Liver (tissue), 9 donors: Measurements from ENCODE around the gene RETN. TPM values are rescaled to one million over a fixed set of nuclear protein-coding genes. Genes with fewer than 3 reads are reported as not detected.

Source experiments
- DNase-seq: peaks from one replicate; pipeline ENCODE4 v3.0.0-alpha.2; 2017; ENCODE audit warnings: low spot score
- H3K27ac ChIP-seq, 2 donors: one replicate each; pipeline ENCODE4 v1.7.0; 2013; ENCODE audit warnings: inconsistent platforms in 2 of 2, low read length in 2 of 2, control low read depth in 1 of 2, low read depth in 1 of 2, mild to moderate bottlenecking in 1 of 2
- H3K27me3 ChIP-seq, 4 donors: one replicate each; pipeline versions ENCODE4 v1.6.1 to v1.7.0; 2013; ENCODE audit warnings: low read length in 3 of 4, inconsistent platforms in 1 of 4, mild to moderate bottlenecking in 1 of 4, moderate library complexity in 1 of 4; ENCODE audit not compliant: control insufficient read depth in 4 of 4, insufficient read depth in 4 of 4
- H3K36me3 ChIP-seq, 4 donors: one replicate each; pipeline versions ENCODE4 v1.6.1 to v1.7.0; 2013; ENCODE audit warnings: low read length in 3 of 4, mild to moderate bottlenecking in 3 of 4, low read depth in 1 of 4, moderate library complexity in 1 of 4; ENCODE audit not compliant: control insufficient read depth in 4 of 4, insufficient read depth in 3 of 4
- H3K4me1 ChIP-seq, 4 donors: one replicate each; pipeline versions ENCODE4 v1.6.1 to v1.7.0; 2013; ENCODE audit warnings: low read length in 3 of 4, mild to moderate bottlenecking in 3 of 4, moderate library complexity in 1 of 4; ENCODE audit not compliant: control insufficient read depth in 4 of 4, insufficient read depth in 4 of 4
- H3K4me3 ChIP-seq, 3 donors: one replicate each; pipeline versions ENCODE4 v1.6.1 to v1.7.0; 2013; ENCODE audit warnings: low read length in 3 of 3, control low read depth in 1 of 3, low read depth in 1 of 3, mild to moderate bottlenecking in 1 of 3
- H3K9ac ChIP-seq, 2 donors: one replicate each; pipeline ENCODE4 v1.7.0; 2013; ENCODE audit warnings: low read length in 2 of 2, mild to moderate bottlenecking in 2 of 2, moderate library complexity in 2 of 2, control low read depth in 1 of 2, low read depth in 1 of 2
- H3K9me3 ChIP-seq, 4 donors: one replicate each; pipeline versions ENCODE4 v1.6.1 to v1.7.0; 2013; ENCODE audit warnings: low read length in 3 of 4; ENCODE audit not compliant: control insufficient read depth in 4 of 4
- ATF3 ChIP-seq: IDR thresholded peaks from 2 replicates; pipeline ENCODE4 v1.6.1; 2016; ENCODE audit warnings: antibody characterized with exemption
- CTCF ChIP-seq: fragments of 150-350 bp; IDR thresholded peaks from 2 replicates; pipeline ENCODE4 v1.5.1; 2017; ENCODE audit warnings: improper control_type of control experiment, low read depth, low read length; ENCODE audit not compliant: missing input control
- EGR1 ChIP-seq, 2 donors: IDR thresholded peaks; 2 replicates each; pipeline ENCODE4 v1.6.1; 2016 to 2018; ENCODE audit warnings: antibody characterized with exemption in 2 of 2, low read depth in 2 of 2
- FOXA1 ChIP-seq: IDR thresholded peaks from 2 replicates; pipeline ENCODE4 v1.6.1; 2016; ENCODE audit warnings: antibody characterized with exemption
- FOXA2 ChIP-seq: IDR thresholded peaks from 2 replicates; pipeline ENCODE4 v1.6.1; 2016; ENCODE audit warnings: antibody characterized with exemption
- GABPA ChIP-seq, 2 donors: IDR thresholded peaks in 1 of 2; conservative IDR thresholded peaks in 1 of 2; 2 replicates each; pipeline ENCODE4 v1.6.1; 2016; ENCODE audit warnings: antibody characterized with exemption in 2 of 2, mild to moderate bottlenecking in 1 of 2, moderate library complexity in 1 of 2
- HNF4A ChIP-seq, 2 donors: conservative IDR thresholded peaks; 2 replicates each; pipeline ENCODE4 v1.6.1; 2016; ENCODE audit warnings: antibody characterized with exemption in 2 of 2, mild to moderate bottlenecking in 2 of 2
- HNF4G ChIP-seq: IDR thresholded peaks from 2 replicates; pipeline ENCODE4 v1.6.1; 2016; ENCODE audit warnings: antibody characterized with exemption
- JUND ChIP-seq, 2 donors: IDR thresholded peaks; 2 replicates each; pipeline ENCODE4 v1.6.1; 2016; ENCODE audit warnings: antibody characterized with exemption in 2 of 2
- NR2F2 ChIP-seq: IDR thresholded peaks from 2 replicates; pipeline ENCODE4 v1.6.1; 2016; ENCODE audit warnings: antibody characterized with exemption
- RAD21 ChIP-seq, 2 donors: IDR thresholded peaks; 2 replicates each; pipeline ENCODE4 v1.6.1; 2016; ENCODE audit warnings: antibody characterized with exemption in 2 of 2, mild to moderate bottlenecking in 2 of 2
- REST ChIP-seq: IDR thresholded peaks from 2 replicates; pipeline ENCODE4 v1.6.1; 2016; ENCODE audit warnings: antibody characterized with exemption, mild to moderate bottlenecking
- RXRA ChIP-seq, 2 donors: IDR thresholded peaks; 2 replicates each; pipeline ENCODE4 v1.6.1; 2017 to 2018; ENCODE audit warnings: antibody characterized with exemption in 2 of 2, mild to moderate bottlenecking in 1 of 2
- SP1 ChIP-seq: IDR thresholded peaks from 2 replicates; pipeline ENCODE4 v1.6.1; 2018; ENCODE audit warnings: antibody characterized with exemption, mild to moderate bottlenecking
- TAF1 ChIP-seq: conservative IDR thresholded peaks from 2 replicates; pipeline ENCODE4 v1.6.1; 2016; ENCODE audit warnings: antibody characterized with exemption, mild to moderate bottlenecking
- YY1 ChIP-seq: IDR thresholded peaks from 2 replicates; pipeline ENCODE4 v1.6.1; 2016; ENCODE audit warnings: antibody characterized with exemption, mild to moderate bottlenecking
- WGBS: extraction: QIAGEN DNeasy Blood & Tissue Kit; methylation state at CpG from one replicate; pipeline ENCODE4 v1.1.7; 2013; 5-methylcytosine and 5-hydroxymethylcytosine counted together
- polyA plus RNA-seq, 2 donors: library from polyadenylated mRNA; stranded (reverse) in 1 of 2; unstranded in 1 of 2; fragments of 200-250 nt in 1 of 2; fragments of >200 nt in 1 of 2; fragmentation: Nextera tagmentation in 1 of 2; extraction: Ambion mirVana in 1 of 2; gene quantifications; one replicate each; pipeline versions ENCODE4 v1.2.1 to v1.2.3, GENCODE V29; 2013 to 2015
- total RNA-seq, 2 donors: library from RNA; depleted of rRNA; stranded (reverse); fragments of >200 nt; gene quantifications; one replicate each; pipeline ENCODE4 v1.2.3, GENCODE V29; 2014
- TF ChIP-seq, protein P1 (sequence below): IDR thresholded peaks from 2 replicates; pipeline ENCODE4 v1.6.1; 2016; ENCODE audit warnings: antibody characterized with exemption
- TF ChIP-seq, protein P2 (sequence below): IDR thresholded peaks from 2 replicates; pipeline ENCODE4 v1.6.1; 2016; ENCODE audit warnings: antibody characterized with exemption
- donor health status: healthy.
- donor health status: healthy.
- donor health status: healthy.
- donor health status: healthy.
- donor health status: healthy.

Gene RETN, protein sequence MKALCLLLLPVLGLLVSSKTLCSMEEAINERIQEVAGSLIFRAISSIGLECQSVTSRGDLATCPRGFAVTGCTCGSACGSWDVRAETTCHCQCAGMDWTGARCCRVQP
- 10 to 100 TPM in 1 of 2 donors, not detected in 1; 11.5 TPM for total RNA-seq
- 1 to 10 TPM in 1 of 2 donors, not detected in 1; 1.9 TPM for polyA plus RNA-seq

DNA sequence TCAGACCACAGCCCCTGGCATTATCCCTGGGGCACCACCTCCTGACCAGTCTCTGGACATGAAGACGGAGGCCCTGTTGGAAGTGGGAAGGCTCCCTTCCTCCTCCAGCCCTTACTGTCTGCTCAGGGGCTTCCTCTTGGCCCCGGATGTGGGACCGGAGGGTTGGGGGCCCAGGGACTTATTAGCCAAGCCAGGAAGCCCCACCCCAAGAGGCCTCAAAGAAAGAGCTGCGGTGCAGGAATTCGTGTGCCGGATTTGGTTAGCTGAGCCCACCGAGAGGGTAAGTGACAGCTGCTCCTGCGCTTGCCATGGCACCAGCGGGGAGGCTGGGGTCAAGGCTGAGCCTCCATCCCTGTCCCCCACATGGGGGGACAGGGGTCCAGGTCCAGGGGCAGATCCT is at the start of gene RETN:
Gene RETN, plus strand, starts transcription at position 208 of the 400 bp plus-strand sequence. CDS start 278 bp downstream, outside the sequence.
- H3K27me3 ChIP-seq, result peaks cover 0 to 4% (median 0%) of the 10 kb centered on the region in 4 donors
- H3K4me3 ChIP-seq, result no peak within 1 kb of the TSS
- WGBS, result 80% methylated on average over 9 of the region's 9 CpGs
- DNase-seq, result no peak
- no peak within 1 kb of the TSS for H3K27ac ChIP-seq
- H3K9me3 ChIP-seq, result no peaks in the 10 kb centered on the region
- no peak for TF ChIP-seq RAD21 (IDR thresholded peaks at IDR 0.05)
- no peak for TF ChIP-seq FOXA2
- no peak for TF ChIP-seq FOXA1
- TF ChIP-seq, protein P1, sequence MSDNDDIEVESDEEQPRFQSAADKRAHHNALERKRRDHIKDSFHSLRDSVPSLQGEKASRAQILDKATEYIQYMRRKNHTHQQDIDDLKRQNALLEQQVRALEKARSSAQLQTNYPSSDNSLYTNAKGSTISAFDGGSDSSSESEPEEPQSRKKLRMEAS, result no peak
- no peak for TF ChIP-seq EGR1 (IDR thresholded peaks at IDR 0.05; ENCODE audit: low read depth in 2 of 2)
- no peak for TF ChIP-seq TAF1
- no peak for TF ChIP-seq YY1
- no peak for TF ChIP-seq HNF4A (conservative IDR thresholded peaks at IDR 0.05)
- TF ChIP-seq JUND (IDR thresholded peaks at IDR 0.05), result no peak
- no peak for TF ChIP-seq CTCF
- TF ChIP-seq SP1, result no peak
- TF ChIP-seq GABPA (IDR thresholded peaks at IDR 0.05 in 1 of 2, conservative IDR thresholded peaks at IDR 0.05 in 1 of 2), result no peak
- TF ChIP-seq, protein P2, sequence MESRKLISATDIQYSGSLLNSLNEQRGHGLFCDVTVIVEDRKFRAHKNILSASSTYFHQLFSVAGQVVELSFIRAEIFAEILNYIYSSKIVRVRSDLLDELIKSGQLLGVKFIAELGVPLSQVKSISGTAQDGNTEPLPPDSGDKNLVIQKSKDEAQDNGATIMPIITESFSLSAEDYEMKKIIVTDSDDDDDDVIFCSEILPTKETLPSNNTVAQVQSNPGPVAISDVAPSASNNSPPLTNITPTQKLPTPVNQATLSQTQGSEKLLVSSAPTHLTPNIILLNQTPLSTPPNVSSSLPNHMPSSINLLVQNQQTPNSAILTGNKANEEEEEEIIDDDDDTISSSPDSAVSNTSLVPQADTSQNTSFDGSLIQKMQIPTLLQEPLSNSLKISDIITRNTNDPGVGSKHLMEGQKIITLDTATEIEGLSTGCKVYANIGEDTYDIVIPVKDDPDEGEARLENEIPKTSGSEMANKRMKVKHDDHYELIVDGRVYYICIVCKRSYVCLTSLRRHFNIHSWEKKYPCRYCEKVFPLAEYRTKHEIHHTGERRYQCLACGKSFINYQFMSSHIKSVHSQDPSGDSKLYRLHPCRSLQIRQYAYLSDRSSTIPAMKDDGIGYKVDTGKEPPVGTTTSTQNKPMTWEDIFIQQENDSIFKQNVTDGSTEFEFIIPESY, result no peak
- no peak for TF ChIP-seq HNF4G
- TF ChIP-seq ATF3, result no peak
- no peak for TF ChIP-seq REST
- no peak for TF ChIP-seq RXRA (IDR thresholded peaks at IDR 0.05)
- no peak for TF ChIP-seq NR2F2
- H3K36me3 ChIP-seq, result no peaks in the 10 kb centered on the region
- peaks cover 0 to 2% (median under 1%) of the 10 kb centered on the region in 4 donors for H3K4me1 ChIP-seq
- no peak within 1 kb of the TSS for H3K9ac ChIP-seq
